ENCODE data around the gene ALOX15B. TPM values are rescaled to one million over a fixed set of nuclear protein-coding genes. Genes with fewer than 3 reads are reported as not detected.

ALOX15B gene
- total RNA-seq, 1 experiment from 2014 or later = not detected

GRCh38 chr17:8015957-8016631 is 22.8 kb upstream of the ALOX15B start:
- Mint-ChIP-seq H3K4me3 (ENCODE audit: low read depth, unreplicated experiment) (peak overlapping the region; percentile 72), H3K27me3 (ENCODE audit: unreplicated experiment) (peaks cover 29% of the 10 kb centered on the region), H3K9me3 (ENCODE audit: low read depth, unreplicated experiment) (no peaks in the 10 kb centered on the region), H3K36me3 (ENCODE audit: insufficient read depth, unreplicated experiment) (peaks cover 11% of the 10 kb centered on the region), H3K4me1 (ENCODE audit: low read depth, unreplicated experiment) (peaks cover 8% of the 10 kb centered on the region), H3K27ac (ENCODE audit: unreplicated experiment) (no peak overlapping the region)
- CTCF ChIA-PET = interaction anchor here (0.6 kb wide), 1 partner anchor 563 kb away, joined by 3 read pairs; no protein-coding TSS in a partner anchor
- no peak for TF ChIP-seq CTCF (IDR thresholded peaks at IDR 0.05; ENCODE audit: unreplicated experiment)
- intact Hi-C loops (cut with micrococcal nuclease; ENCODE audit: unreplicated experiment) = no loop called here
- DNase-seq = no peak
- BruUV-seq (replicated peaks) = no TSS peak

GRCh38 chr17:8016632-8017424 is 22.0 kb upstream of the ALOX15B start:
- Mint-ChIP-seq H3K4me1 (ENCODE audit: low read depth, unreplicated experiment) (peaks cover 8% of the 10 kb centered on the region), H3K36me3 (ENCODE audit: insufficient read depth, unreplicated experiment) (peaks cover 11% of the 10 kb centered on the region), H3K27me3 (ENCODE audit: unreplicated experiment) (peaks cover 30% of the 10 kb centered on the region), H3K27ac (ENCODE audit: unreplicated experiment) (no peak overlapping the region), H3K9me3 (ENCODE audit: low read depth, unreplicated experiment) (no peaks in the 10 kb centered on the region), H3K4me3 (ENCODE audit: low read depth, unreplicated experiment) (peak overlapping the region; percentile 72)
- CTCF ChIA-PET = interaction anchor here (1.0 kb wide), 2 partner anchors 12 to 25 kb away, joined by 3 to 4 read pairs; no protein-coding TSS in a partner anchor
- intact Hi-C loops (cut with micrococcal nuclease; ENCODE audit: unreplicated experiment) = no loop called here
- DNase-seq = peak; percentile 12
- no TSS peak for BruUV-seq (replicated peaks)
- peak; percentile 38 for TF ChIP-seq CTCF (IDR thresholded peaks at IDR 0.05; ENCODE audit: unreplicated experiment)

GRCh38 chr17:8018436-8018835 is 20.4 kb upstream of the ALOX15B start:
- intact Hi-C loops (cut with micrococcal nuclease; ENCODE audit: unreplicated experiment) = no loop called here
- H3K4me1 Mint-ChIP-seq (ENCODE audit: low read depth, unreplicated experiment) = peaks cover 8% of the 10 kb centered on the region
- no peak overlapping the region for H3K27ac Mint-ChIP-seq (ENCODE audit: unreplicated experiment)

GRCh38 chr17:8019166-8019565 is 19.7 kb upstream of the ALOX15B start:
- intact Hi-C loops (cut with micrococcal nuclease; ENCODE audit: unreplicated experiment) = no loop called here
- CTCF ChIA-PET = no interaction called here
- H3K27ac Mint-ChIP-seq (ENCODE audit: unreplicated experiment) = no peak overlapping the region
- BruUV-seq (replicated peaks) = no TSS peak
- no peaks in the 10 kb centered on the region for H3K9me3 Mint-ChIP-seq (ENCODE audit: low read depth, unreplicated experiment)
- H3K4me3 Mint-ChIP-seq (ENCODE audit: low read depth, unreplicated experiment) = no peak overlapping the region
- peaks cover 8% of the 10 kb centered on the region for H3K4me1 Mint-ChIP-seq (ENCODE audit: low read depth, unreplicated experiment)
- H3K27me3 Mint-ChIP-seq (ENCODE audit: unreplicated experiment) = peaks cover 23% of the 10 kb centered on the region
- no peak for DNase-seq
- H3K36me3 Mint-ChIP-seq (ENCODE audit: insufficient read depth, unreplicated experiment) = peaks cover 11% of the 10 kb centered on the region
- no peak for TF ChIP-seq CTCF (IDR thresholded peaks at IDR 0.05; ENCODE audit: unreplicated experiment)

More at GRCh38 chr17:8018436-8018835, 20.4 kb upstream of the ALOX15B start:
- Mint-ChIP-seq H3K27me3 (ENCODE audit: unreplicated experiment) (peaks cover 31% of the 10 kb centered on the region), H3K4me3 (ENCODE audit: low read depth, unreplicated experiment) (no peak overlapping the region), H3K9me3 (ENCODE audit: low read depth, unreplicated experiment) (no peaks in the 10 kb centered on the region), H3K36me3 (ENCODE audit: insufficient read depth, unreplicated experiment) (peaks cover 11% of the 10 kb centered on the region)
- TF ChIP-seq CTCF (IDR thresholded peaks at IDR 0.05; ENCODE audit: unreplicated experiment) = no peak
- no TSS peak for BruUV-seq (replicated peaks)
- CTCF ChIA-PET = no interaction called here
- no peak for DNase-seq
